ENCODE data around the gene PTPN21.

PTPN21 gene

GRCh38 chr14:88454886-88455285 is 99.9 kb downstream of the PTPN21 start:
- DNase-seq = no peak

- no peak for DNase-seq
Observed at GRCh38 chr14:88452231-88452630, 102.6 kb downstream of the PTPN21 start.

GRCh38 chr14:88439088-88439487 is 115.7 kb downstream of the PTPN21 start:
- no peak for DNase-seq

DNA sequence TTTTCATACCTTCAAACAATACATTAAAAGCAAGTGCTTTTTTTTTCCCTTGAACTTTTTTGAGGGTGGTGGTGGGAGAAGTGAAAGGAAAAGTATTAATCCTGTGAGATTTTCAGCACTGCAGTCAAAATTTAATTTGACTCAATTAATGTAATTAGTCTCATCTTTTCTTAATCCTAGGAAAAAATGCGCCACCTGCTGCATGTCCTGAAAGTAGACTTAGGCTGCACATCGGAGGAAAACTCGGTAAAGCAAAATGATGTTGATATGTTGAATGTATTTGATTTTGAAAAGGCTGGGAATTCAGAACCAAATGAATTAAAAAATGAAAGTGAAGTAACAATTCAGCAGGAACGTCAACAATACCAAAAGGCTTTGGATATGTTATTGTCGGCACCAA is 117.1 kb downstream of the PTPN21 start:
- DNase-seq = no peak

- no peak for DNase-seq
Observed at GRCh38 chr14:88430976-88431375, 123.8 kb downstream of the PTPN21 start.

GRCh38 chr14:88426271-88426670 is 128.5 kb downstream of the PTPN21 start:
- no peak for DNase-seq

GRCh38 chr14:88424573-88424972 is 130.2 kb downstream of the PTPN21 start:
- no peak for DNase-seq

DNA sequence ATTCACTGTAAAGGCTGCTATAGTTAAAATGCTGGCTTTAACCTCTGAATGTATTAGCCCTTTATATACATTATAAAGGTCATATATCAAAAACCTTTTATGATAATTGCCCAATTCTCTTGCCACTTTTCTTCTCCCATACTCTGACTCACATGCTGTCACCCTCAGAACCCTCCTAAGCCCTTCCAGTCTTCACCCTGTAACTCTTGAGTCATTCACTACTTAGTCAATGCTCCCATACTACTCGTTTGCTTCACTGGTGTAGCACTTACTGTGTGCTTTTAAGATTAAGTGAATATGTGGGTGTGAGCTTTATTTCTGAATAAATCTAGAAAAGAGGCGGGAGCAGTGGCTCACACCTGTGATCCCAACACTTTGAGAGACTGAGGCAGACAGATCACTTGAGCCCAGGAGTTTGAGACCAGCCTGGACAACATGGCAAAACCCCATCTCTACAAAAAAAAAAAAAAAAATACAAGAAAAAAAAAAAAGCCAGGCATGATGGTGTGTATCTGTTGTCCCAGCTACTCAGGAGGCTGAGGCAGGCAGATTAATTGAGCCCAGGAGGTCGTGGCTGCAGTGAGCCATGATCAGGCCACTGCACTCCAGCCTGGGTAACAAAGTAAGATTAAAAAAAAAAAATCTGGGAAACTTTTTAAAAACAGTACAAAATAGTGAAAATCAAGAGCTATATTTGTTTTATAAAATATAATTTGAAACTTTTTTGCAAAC is 131.7 kb downstream of the PTPN21 start:
- DNase-seq = no peak

DNA sequence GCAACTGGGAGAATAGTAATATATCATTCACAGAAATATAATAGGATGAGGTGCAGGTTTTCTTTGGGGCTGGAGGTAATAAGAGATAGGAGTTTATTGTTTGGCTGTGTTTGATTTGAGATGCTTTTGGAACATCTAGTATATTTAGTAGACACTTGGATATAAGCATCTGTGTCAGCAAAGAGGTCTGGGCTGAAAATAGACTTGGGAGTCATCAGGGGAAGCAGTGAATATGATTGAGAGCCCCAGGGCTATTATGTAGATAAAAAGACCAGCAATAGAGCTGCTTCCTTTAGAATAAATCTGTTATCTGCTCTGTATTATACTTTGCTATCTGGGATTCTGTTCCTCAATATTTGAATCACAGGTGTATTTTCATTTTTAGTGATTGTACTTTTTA is 132.8 kb downstream of the PTPN21 start:
- no peak for DNase-seq

- DNase-seq = no peak
Observed at GRCh38 chr14:88421286-88421685, 133.5 kb downstream of the PTPN21 start.

- DNase-seq = no peak
Observed at GRCh38 chr14:88420187-88420586, 134.6 kb downstream of the PTPN21 start.

- DNase-seq = no peak
Observed at GRCh38 chr14:88417594-88417993, 137.2 kb downstream of the PTPN21 start.
